H7 (cell line): ENCODE measurements around the gene SGO1. TPM values are rescaled to one million over a fixed set of nuclear protein-coding genes. Genes with fewer than 3 reads are reported as not detected.
"Not testable (repeated sequence)": the region's sequence is repeated elsewhere in the genome, so short reads cannot be mapped to it uniquely, and the experiment has no call there.

Experiments used
- DNase-seq: peaks from one replicate; pipeline ENCODE4 v3.0.0; 2012
- H3K27me3 ChIP-seq: 2 replicates; pipeline ENCODE4 v1.6.0; 2011; ENCODE audit warnings: mild to moderate bottlenecking, low read length; ENCODE audit not compliant: control insufficient read depth, insufficient read depth
- H3K36me3 ChIP-seq: replicated peaks from 2 replicates; pipeline ENCODE4 v1.5.1; 2011; ENCODE audit warnings: low read length; ENCODE audit not compliant: control insufficient read depth, insufficient read depth
- H3K4me3 ChIP-seq: 2 replicates; pipeline ENCODE4 v1.5.1; 2011; ENCODE audit warnings: low read depth, mild to moderate bottlenecking, control low read depth, low read length, moderate library complexity; ENCODE audit not compliant: insufficient read depth
- total RNA-seq: library from RNA; depleted of rRNA; stranded (reverse); fragments of >200 nt; shearing (Covaris generic); gene quantifications from 2 replicates; pipeline ENCODE4 v1.2.3, GENCODE V29; 2014; rRNA removed

SGO1 gene
- 20.7 and 21.6 TPM in 2 replicates for total RNA-seq

GRCh38 chr3:20185679-20186599 is at the start of gene SGO1:
TSS of gene SGO1 (minus strand) at chr3:20186206. CDS start at chr3:20184027, 2,179 bp downstream.
- no peaks in the 10 kb centered on the region for H3K27me3 ChIP-seq

GRCh38 chr3:20235796-20236195 is 49.8 kb upstream of the SGO1 start:
- Histone ChIP-seq H3K4me3 (no peak overlapping the region), H3K36me3 (no peaks in the 10 kb centered on the region), H3K27me3 (no peaks in the 10 kb centered on the region)
- no peak for DNase-seq

More at GRCh38 chr3:20185679-20186599, at the start of gene SGO1:
- H3K4me3 ChIP-seq: peak within 1 kb of the TSS; percentile 65
- H3K36me3 ChIP-seq: peaks cover 6% of the 10 kb centered on the region
- DNase-seq: peak; percentile 93

GRCh38 chr3:20232906-20233780 is 47.1 kb upstream of the SGO1 start:
- H3K27me3 ChIP-seq: no peaks in the 10 kb centered on the region
- no peak overlapping the region for H3K4me3 ChIP-seq
- H3K36me3 ChIP-seq: no peaks in the 10 kb centered on the region
- DNase-seq: no peak

GRCh38 chr3:20230954-20231353 is 44.9 kb upstream of the SGO1 start:
- Histone ChIP-seq H3K4me3 (no peak overlapping the region), H3K27me3 (no peaks in the 10 kb centered on the region), H3K36me3 (no peaks in the 10 kb centered on the region)
- DNase-seq: no peak

- H3K36me3 ChIP-seq: no peaks in the 10 kb centered on the region
- H3K27me3 ChIP-seq: no peaks in the 10 kb centered on the region
- peak; percentile 17 for DNase-seq
Measured at GRCh38 chr3:20225769-20226168, 39.8 kb upstream of the SGO1 start.

GRCh38 chr3:20222274-20222673 is 36.3 kb upstream of the SGO1 start:
- peak; percentile 6 for DNase-seq
- no peaks in the 10 kb centered on the region for H3K36me3 ChIP-seq
- H3K4me3 ChIP-seq: no peak overlapping the region
- H3K27me3 ChIP-seq: no peaks in the 10 kb centered on the region

More at GRCh38 chr3:20225769-20226168, 39.8 kb upstream of the SGO1 start:
- no peak overlapping the region for H3K4me3 ChIP-seq

GRCh38 chr3:20218215-20218614 is 32.2 kb upstream of the SGO1 start:
- Histone ChIP-seq H3K36me3 (no peaks in the 10 kb centered on the region), H3K4me3 (no peak overlapping the region), H3K27me3 (no peaks in the 10 kb centered on the region)
- no peak for DNase-seq

- Histone ChIP-seq H3K4me3 (no peak overlapping the region), H3K27me3 (no peaks in the 10 kb centered on the region), H3K36me3 (no peaks in the 10 kb centered on the region)
- DNase-seq: no peak
Measured at GRCh38 chr3:20215636-20216035, 29.6 kb upstream of the SGO1 start.

- H3K36me3 ChIP-seq, H3K27me3 ChIP-seq, DNase-seq, H3K4me3 ChIP-seq: not testable (repeated sequence)
Measured at GRCh38 chr3:20213491-20213890, 27.5 kb upstream of the SGO1 start.

GRCh38 chr3:20207945-20208344 is 21.9 kb upstream of the SGO1 start:
- H3K27me3 ChIP-seq, DNase-seq, H3K36me3 ChIP-seq, H3K4me3 ChIP-seq: not testable (repeated sequence)

GRCh38 chr3:20205898-20206297 is 19.9 kb upstream of the SGO1 start:
- not testable (repeated sequence) for H3K4me3 ChIP-seq, H3K27me3 ChIP-seq, DNase-seq, H3K36me3 ChIP-seq

GRCh38 chr3:20201143-20201542 is 15.1 kb upstream of the SGO1 start:
- Histone ChIP-seq H3K36me3 (no peaks in the 10 kb centered on the region), H3K4me3 (no peak overlapping the region), H3K27me3 (no peaks in the 10 kb centered on the region)
- no peak for DNase-seq

- Histone ChIP-seq H3K4me3 (no peak overlapping the region), H3K27me3 (no peaks in the 10 kb centered on the region), H3K36me3 (no peaks in the 10 kb centered on the region)
- DNase-seq: no peak
Measured at GRCh38 chr3:20197775-20198174, 11.8 kb upstream of the SGO1 start.

GRCh38 chr3:20194793-20195460 is 8.9 kb upstream of the SGO1 start:
- DNase-seq: no peak
- Histone ChIP-seq H3K27me3 (no peaks in the 10 kb centered on the region), H3K36me3 (no peaks in the 10 kb centered on the region), H3K4me3 (no peak overlapping the region)
